Measurements from ENCODE around the gene SLC6A6.

DNA sequence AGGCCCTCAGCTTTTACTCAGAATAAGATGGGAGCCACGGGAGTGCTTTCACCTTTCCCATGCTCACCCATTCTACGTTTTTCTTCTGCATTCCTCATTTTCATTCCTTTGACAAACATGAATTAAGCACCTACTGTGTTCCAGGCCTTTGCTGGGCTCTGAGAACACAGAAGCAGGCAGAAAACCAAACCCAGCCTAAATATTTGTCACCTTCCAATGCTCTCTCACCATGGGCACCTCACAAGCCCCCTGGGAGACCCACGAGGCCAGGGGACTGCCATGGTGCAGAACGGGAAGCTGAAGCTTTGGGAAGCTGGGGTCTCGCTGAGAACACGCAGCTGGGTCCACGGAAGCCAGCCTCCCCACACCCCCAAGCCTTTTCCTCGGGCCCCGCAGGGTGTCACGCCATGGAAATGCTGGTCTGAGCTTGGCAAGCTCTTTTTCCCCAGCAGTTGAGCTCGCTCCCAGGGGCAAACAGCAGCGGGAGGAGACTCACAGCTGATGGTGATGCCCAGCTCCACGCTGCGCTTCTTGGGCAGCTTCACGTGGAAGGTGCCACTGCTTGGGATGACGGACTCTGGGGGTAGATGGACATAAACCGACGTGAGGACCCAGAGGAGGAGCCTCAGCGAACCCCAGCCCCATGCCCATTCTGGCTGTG, 110.0 kb downstream of the SLC6A6 start:
- TF ChIP-seq, protein P1, sequence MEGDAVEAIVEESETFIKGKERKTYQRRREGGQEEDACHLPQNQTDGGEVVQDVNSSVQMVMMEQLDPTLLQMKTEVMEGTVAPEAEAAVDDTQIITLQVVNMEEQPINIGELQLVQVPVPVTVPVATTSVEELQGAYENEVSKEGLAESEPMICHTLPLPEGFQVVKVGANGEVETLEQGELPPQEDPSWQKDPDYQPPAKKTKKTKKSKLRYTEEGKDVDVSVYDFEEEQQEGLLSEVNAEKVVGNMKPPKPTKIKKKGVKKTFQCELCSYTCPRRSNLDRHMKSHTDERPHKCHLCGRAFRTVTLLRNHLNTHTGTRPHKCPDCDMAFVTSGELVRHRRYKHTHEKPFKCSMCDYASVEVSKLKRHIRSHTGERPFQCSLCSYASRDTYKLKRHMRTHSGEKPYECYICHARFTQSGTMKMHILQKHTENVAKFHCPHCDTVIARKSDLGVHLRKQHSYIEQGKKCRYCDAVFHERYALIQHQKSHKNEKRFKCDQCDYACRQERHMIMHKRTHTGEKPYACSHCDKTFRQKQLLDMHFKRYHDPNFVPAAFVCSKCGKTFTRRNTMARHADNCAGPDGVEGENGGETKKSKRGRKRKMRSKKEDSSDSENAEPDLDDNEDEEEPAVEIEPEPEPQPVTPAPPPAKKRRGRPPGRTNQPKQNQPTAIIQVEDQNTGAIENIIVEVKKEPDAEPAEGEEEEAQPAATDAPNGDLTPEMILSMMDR (IDR thresholded peaks at IDR 0.05), result no peak
- no peak for TF ChIP-seq EZH2phosphoT487 (IDR thresholded peaks at IDR 0.05)

All from neural progenitor cell (in vitro differentiated cells).